GM12891 (cell line): Measurements from ENCODE around the gene MAP3K9.

Experiments used
- DNase-seq: peaks from one replicate; pipeline ENCODE4 v3.0.0; 2011; ENCODE audit warnings: low spot score; ENCODE audit not compliant: insufficient read length
- FAIRE-seq: peaks from 2 replicates; lab custom pipeline; 2011; peaks lifted over from hg19 to GRCh38; lab: Jason Lieb, UNC
- PAX5 ChIP-seq: IDR thresholded peaks from 2 replicates; pipeline ENCODE4 v1.6.1; 2011; ENCODE audit warnings: low read length, moderate library complexity, mild to moderate bottlenecking; ENCODE audit not compliant: insufficient read depth, severe bottlenecking
- POLR2A ChIP-seq: IDR thresholded peaks from 2 replicates; pipeline ENCODE4 v1.6.1; 2011; ENCODE audit warnings: low read depth, low read length, control low read depth
- POLR2AphosphoS5 ChIP-seq: IDR thresholded peaks from 2 replicates; pipeline ENCODE4 v1.6.1; 2011; ENCODE audit warnings: low read depth, low read length, control low read depth
- POU2F2 ChIP-seq: IDR thresholded peaks from 2 replicates; pipeline ENCODE4 v1.6.1; 2011; ENCODE audit warnings: low read depth, mild to moderate bottlenecking, control low read depth, low read length, moderate library complexity
- SPI1 ChIP-seq: IDR thresholded peaks from 2 replicates; pipeline ENCODE4 v1.6.1; 2011; ENCODE audit warnings: low read depth, low read length, control low read depth
- TAF1 ChIP-seq: IDR thresholded peaks from 2 replicates; pipeline ENCODE4 v1.6.1; 2011; ENCODE audit warnings: low read depth, low read length, control low read depth

The MAP3K9 gene

GRCh38 chr14:70685474-70686197 lies 123.7 kb downstream of the MAP3K9 start:
- DNase-seq: no peak
- no peak for FAIRE-seq
- no peak for TF ChIP-seq POU2F2
- no peak for TF ChIP-seq POLR2AphosphoS5
- TF ChIP-seq PAX5: no peak

- FAIRE-seq (no peak), DNase-seq (no peak)
- TF ChIP-seq POLR2AphosphoS5 (no peak), SPI1 (no peak), TAF1 (no peak), POU2F2 (no peak), PAX5 (no peak), POLR2A (no peak)
These were observed 125.3 kb downstream of the MAP3K9 start for GRCh38 chr14:70683983-70684382.

- no peak for TF ChIP-seq POLR2A
- TF ChIP-seq SPI1: no peak
- no peak for TF ChIP-seq PAX5
- TF ChIP-seq POU2F2: no peak
- no peak for TF ChIP-seq POLR2AphosphoS5
- no peak for TF ChIP-seq TAF1
- DNase-seq: no peak
- FAIRE-seq: peak; percentile 23
These were observed 128.6 kb downstream of the MAP3K9 start for GRCh38 chr14:70680748-70681147.

- no peak for TF ChIP-seq POLR2A
- TF ChIP-seq POU2F2: no peak
- no peak for TF ChIP-seq PAX5
- no peak for TF ChIP-seq TAF1
- no peak for TF ChIP-seq POLR2AphosphoS5
- no peak for TF ChIP-seq SPI1
- DNase-seq: no peak
- FAIRE-seq: no peak
These were observed 132.0 kb downstream of the MAP3K9 start for GRCh38 chr14:70677341-70677740.
